NCI-H2081 treated with DMSO at 0.1 percent for 48 hours (cell line): ENCODE measurements around the gene SPINK6.

ENCODE experiments used
- DNase-seq: peaks from one replicate; lab custom pipeline; 2025; lab: John Stamatoyannopoulos, UW

SPINK6 gene

DNA sequence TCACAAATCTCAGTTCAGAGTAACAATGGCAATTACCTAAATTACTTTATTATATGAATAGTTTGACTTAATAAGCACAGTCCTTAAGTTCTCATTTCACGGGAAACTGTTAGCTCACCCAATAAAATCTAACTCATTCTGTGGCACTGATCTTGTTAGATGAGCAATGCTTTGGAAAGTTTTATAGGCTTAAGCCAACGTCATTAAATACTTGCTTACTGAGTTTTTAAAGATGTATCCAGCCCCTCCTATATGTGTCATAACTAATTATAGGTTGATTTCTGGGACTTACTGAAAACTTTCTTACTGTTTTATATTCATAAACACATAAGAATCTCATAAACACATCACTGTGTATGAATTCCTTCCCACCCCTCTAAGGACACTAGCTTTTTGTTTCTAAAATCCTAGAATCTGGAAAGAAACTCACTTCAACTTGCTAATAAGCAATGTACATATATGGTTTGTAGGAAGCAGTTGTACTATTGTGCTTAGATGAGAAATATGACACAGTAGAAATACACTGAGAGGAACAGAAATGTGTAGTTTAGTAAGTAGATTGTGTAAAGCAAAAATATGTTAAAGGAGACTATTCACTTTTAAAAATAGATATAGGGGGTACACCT lies 21.4 kb downstream of the SPINK6 start:
- DNase-seq: no peak

DNA sequence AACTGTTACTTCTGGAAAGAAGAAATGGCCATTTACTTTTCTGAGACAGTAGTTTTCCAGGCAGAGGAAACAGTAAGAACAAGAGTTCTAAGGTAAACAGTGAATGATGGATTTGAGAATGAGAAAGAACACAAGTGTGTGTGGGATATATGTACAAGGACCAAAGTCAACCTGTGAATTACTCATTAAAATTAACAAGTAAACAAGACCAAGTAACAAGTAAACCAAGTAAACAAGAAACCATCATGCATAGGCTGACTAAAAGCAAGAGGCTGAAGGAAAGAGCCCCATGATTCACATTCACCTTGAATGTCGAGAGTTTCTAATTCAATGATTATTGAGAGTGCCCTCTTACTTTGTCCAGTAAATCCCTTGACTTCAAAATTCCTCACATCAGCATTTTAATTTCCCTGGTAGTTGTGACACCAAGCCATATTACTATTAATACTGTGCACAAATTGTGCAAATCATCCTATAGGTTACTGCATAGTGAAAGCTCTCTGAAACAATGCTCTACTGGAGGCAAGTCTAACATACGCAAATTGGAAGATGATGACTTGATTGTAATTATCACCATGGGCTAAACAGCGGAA lies 25.6 kb downstream of the SPINK6 start:
- no peak for DNase-seq

DNA sequence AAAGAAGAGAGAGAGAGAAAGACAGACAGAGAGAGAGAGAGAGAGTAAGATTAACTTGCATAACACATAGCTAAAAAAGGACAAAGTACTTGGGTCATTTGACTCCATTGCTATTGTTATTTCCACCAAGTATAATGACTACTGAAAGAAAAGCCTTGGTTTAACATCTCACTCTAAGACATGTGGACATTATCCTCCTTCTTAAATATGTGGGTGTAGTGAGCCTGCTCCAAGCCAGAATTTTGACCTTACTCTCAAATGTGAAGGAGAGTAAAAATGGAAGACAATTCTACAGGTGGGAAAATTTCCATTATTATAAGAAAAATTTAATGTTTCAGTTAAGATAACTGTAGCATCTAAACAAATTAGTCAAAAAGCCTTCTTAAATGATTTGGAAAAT lies 27.0 kb downstream of the SPINK6 start:
- DNase-seq: no peak

DNA sequence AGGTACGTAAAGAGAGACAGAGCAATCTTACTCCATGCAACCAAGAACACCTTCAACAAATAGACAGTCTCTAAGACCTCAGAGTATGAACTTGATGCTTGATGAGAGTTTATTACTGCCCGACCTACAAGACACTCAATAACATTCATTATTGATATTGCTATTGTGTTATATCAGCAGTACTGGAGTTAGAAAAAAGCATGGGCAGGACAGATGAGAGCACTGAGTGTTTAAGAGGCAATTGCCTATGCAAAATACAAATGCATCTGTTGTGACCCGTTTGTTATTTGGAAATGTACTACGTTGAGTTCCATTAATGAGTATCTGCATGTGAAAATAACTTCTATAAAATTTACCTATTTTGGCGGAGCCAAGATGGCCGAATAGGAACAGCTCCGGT lies 27.4 kb downstream of the SPINK6 start:
- no peak for DNase-seq

DNA sequence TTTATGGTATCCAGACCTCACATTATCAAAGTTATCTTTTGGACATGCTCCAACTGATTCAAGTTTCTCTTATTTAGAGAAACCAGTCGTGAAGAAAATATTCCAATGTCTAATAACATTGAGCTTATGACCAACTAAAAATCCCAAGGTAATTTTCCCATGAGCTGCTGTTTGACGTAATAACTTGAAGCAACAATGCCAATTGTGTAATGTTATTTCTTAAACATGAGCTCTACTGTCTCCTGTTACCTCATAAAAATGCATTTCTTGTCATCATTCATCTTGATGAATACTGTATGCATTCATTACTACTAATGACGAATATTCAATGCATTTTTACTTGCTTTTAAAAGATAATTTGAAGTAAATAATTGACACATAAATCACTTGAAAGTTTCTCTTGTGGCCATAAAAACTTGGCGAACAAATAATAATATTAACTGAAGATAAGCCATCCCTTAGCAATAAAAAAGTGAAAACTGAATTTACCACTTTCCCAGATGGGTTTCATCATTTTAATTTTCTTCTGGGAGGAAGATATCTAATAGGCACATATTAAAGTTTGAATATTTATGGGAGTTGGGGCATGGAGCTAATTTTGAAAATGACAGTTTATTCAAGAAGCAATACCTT lies 35.1 kb downstream of the SPINK6 start:
- no peak for DNase-seq

DNA sequence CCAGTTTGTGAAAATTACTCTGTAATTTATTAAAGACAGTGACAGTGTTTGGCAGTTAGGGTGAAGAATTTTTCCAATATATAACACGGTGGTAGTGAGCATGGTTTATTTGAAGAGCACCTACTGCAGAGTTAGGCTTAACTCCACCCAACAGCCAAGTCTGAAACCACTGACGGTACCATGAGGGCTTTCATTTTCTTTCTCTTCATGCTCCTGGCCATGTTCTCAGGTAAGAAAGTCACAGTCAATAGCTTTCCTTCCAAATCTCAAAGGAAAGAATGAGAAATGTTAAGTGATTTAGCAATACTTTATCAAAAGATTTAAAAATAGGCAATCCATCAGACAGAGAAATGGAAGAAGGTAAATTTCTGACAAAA lies 35.6 kb downstream of the SPINK6 start, which contains the start of gene MARCOL:
TSS of gene MARCOL (plus strand) at position 108 of the 377 bp plus-strand sequence. CDS start at position 181, 73 bp downstream.
- DNase-seq: no peak

DNA sequence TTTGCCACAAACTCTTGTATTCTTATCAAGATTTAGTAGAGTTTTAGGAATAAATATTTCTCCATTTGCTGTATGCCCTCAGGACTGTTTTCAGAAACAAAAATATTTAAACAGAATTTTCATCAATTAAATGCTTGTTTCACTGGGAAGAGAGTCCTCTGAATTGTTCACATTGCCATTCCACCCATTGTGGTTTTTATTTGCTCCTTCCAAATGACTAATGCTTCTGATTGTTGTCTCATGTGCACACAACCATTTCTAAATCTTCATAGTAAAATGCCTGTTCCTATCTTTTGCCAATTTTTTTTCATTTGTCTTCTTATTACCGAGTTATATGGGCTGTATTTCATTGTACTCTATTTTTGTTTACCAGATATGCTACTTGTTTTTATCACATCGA lies 46.1 kb downstream of the SPINK6 start:
- DNase-seq: no peak

DNA sequence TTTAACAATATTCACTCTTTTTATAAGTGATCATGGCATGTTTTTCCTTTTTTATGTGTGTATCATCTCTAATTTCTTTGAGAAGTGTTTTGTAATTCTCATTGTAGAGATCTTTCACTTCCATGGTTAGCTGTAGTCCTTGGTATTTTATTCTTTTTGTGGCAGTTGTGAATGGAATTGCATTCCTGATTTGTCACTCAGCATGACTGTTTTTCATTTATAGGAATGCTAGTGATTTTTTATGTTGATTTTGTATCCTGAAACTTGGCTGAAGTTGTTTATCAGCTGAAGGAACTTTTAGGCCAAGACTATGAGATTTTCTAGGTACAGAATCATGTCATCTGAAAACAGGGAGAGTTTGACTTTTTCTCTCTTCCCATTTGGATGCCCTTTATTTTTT lies 52.6 kb downstream of the SPINK6 start:
- DNase-seq: no peak

DNA sequence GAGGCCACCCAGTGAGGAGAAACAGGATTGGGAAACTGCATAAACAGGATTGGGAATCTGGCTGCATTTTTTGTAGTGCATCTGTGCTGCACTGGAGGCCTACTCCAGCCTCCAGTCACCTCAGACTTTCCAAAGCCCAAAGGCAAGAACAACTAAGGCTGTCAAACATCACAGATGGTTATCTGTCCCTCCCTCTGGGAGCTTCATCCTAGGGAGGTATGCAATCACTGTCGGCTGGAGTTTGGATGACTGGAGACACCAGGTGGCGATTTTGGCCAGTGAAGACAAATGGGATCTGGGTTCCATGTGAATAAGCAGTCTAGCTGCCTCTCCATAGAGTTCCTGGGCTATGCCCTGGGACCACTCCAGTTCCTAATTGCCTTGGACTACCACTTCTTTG lies 56.4 kb downstream of the SPINK6 start:
- DNase-seq: no peak

DNA sequence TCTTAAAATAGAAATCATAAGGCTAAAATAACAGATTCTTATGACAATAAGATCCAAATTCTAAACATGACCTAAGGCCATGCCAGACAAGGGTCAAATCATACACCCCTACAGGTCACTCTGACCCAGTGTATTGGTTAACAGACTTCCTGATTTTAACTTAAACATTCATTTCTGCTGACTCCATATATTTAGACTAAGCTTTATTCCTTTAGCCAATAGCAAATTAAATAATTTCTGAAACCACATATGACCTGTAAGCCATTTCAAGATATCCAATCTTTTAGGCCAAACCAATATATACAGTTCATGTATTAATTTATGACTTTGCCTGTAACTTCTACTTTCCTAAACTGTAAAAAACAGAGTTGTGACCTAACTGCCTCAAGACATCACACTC lies 58.4 kb downstream of the SPINK6 start:
- no peak for DNase-seq
